Measurements from ENCODE around the gene SLC6A18.

DNA sequence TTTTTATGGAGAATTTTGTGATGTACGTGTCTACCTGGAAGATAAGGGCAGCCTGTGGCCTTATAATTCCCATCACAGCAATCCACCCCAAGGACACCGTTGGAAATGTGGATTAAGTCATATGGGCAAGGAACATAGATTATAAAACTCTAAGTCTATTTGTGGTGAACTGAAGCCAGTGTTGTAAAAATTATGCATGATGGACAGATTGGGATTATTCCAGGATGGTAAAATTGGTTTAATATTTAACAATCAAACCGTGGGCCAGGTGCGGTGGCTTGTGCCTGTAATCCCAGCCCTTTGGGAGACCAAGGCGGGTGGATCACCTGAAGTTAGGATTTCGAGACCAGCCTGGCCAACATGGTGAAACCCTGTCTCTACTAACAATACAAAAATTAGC is 36.7 kb upstream of the SLC6A18 start:
- TF ChIP-seq EZH2 (IDR thresholded peaks at IDR 0.05) (no peak), POLR2AphosphoS5 (IDR thresholded peaks at IDR 0.05; ENCODE audit: borderline replicate concordance, low read depth, low read length) (no peak), FOXP2 (optimal IDR thresholded peaks at IDR 0.05; ENCODE audit: control extremely low read depth, extremely low read length, insufficient read depth) (no peak)

All from SK-N-MC (cell line).